Left kidney (tissue), 2 donors: ENCODE results near the gene CORO2B. TPM values are rescaled to one million over a fixed set of nuclear protein-coding genes. Genes with fewer than 3 reads are reported as not detected.

Experiments
- DNase-seq: peaks from one replicate; pipeline ENCODE4 v3.0.0-alpha.2; 2013
- polyA plus RNA-seq: library from polyadenylated mRNA; unstranded; fragments of 120-200 nt; gene quantifications from one replicate; pipeline ENCODE4 v1.2.1, GENCODE V29; 2013; ENCODE audit not compliant: insufficient read length

CORO2B gene
- polyA plus RNA-seq, 1 donor, result 23.0 TPM

- no peak for DNase-seq
Measured at GRCh38 chr15:68626739-68627138, 47.9 kb downstream of the CORO2B start.

GRCh38 chr15:68627476-68627875 is 48.7 kb downstream of the CORO2B start:
- no peak for DNase-seq

- no peak for DNase-seq
Measured at GRCh38 chr15:68627995-68628394, 49.2 kb downstream of the CORO2B start.

GRCh38 chr15:68629519-68630210 is 50.9 kb downstream of the CORO2B start:
- DNase-seq, result no peak

GRCh38 chr15:68630211-68630555 is 51.4 kb downstream of the CORO2B start:
- no peak for DNase-seq

- DNase-seq, result no peak
Measured at GRCh38 chr15:68630836-68631235, 52.0 kb downstream of the CORO2B start.

GRCh38 chr15:68631601-68632051 is 52.8 kb downstream of the CORO2B start:
- no peak for DNase-seq

GRCh38 chr15:68632101-68632500 is 53.3 kb downstream of the CORO2B start:
- DNase-seq, result no peak

GRCh38 chr15:68633231-68634121 is 54.7 kb downstream of the CORO2B start:
- DNase-seq, result no peak

- no peak for DNase-seq
Measured at GRCh38 chr15:68634122-68634482, 55.3 kb downstream of the CORO2B start.

GRCh38 chr15:68634531-68634930 is 55.7 kb downstream of the CORO2B start:
- no peak for DNase-seq

GRCh38 chr15:68635141-68635540 is 56.3 kb downstream of the CORO2B start:
- no peak for DNase-seq

GRCh38 chr15:68636256-68636655 is 57.5 kb downstream of the CORO2B start:
- DNase-seq, result no peak

GRCh38 chr15:68637767-68638404 is 59.1 kb downstream of the CORO2B start:
- no peak for DNase-seq

- DNase-seq, result no peak
Measured at GRCh38 chr15:68638953-68639515, 60.2 kb downstream of the CORO2B start.

GRCh38 chr15:68639926-68640600 is 61.3 kb downstream of the CORO2B start:
- DNase-seq, result no peak

- DNase-seq, result no peak
Measured at GRCh38 chr15:68640791-68641331, 62.1 kb downstream of the CORO2B start.

GRCh38 chr15:68641376-68641775 is 62.6 kb downstream of the CORO2B start:
- DNase-seq, result no peak

- DNase-seq, result no peak
Measured at GRCh38 chr15:68642491-68642845, 63.7 kb downstream of the CORO2B start.

GRCh38 chr15:68643216-68643830 is 64.5 kb downstream of the CORO2B start:
- no peak for DNase-seq
